AG04449 (cell line): ENCODE measurements around the gene DBH.

Experiments used
- CTCF ChIA-PET: fragments of 350-600 bp; formaldehyde crosslinking; extraction: SDS; loops from one replicate; lab custom pipeline; 2021; ENCODE audit warnings: antibody characterized with exemption; lab: Yijun Ruan, JAX
- POLR2A ChIA-PET: fragments of 400-600, 350-600 bp; formaldehyde crosslinking; extraction: SDS; loops from one replicate; lab custom pipeline; 2020; ENCODE audit warnings: antibody characterized with exemption, inconsistent platforms; lab: Yijun Ruan, JAX
- DNase-seq: peaks from one replicate; pipeline ENCODE4 v3.0.0-alpha.2; 2010; ENCODE audit warnings: low read depth, low spot score
- H3K4me3 ChIP-seq: 2 replicates; pipeline ENCODE4 v1.5.1; 2011; ENCODE audit warnings: low read depth, mild to moderate bottlenecking, control low read depth, low read length
- CTCF ChIP-seq: IDR thresholded peaks from one replicate; pipeline ENCODE4 v1.5.1; 2011; ENCODE audit warnings: mild to moderate bottlenecking, moderate library complexity, low read length, control low read depth, inconsistent platforms; ENCODE audit not compliant: insufficient read depth; ENCODE audit errors: missing control alignments

The DBH gene

DNA sequence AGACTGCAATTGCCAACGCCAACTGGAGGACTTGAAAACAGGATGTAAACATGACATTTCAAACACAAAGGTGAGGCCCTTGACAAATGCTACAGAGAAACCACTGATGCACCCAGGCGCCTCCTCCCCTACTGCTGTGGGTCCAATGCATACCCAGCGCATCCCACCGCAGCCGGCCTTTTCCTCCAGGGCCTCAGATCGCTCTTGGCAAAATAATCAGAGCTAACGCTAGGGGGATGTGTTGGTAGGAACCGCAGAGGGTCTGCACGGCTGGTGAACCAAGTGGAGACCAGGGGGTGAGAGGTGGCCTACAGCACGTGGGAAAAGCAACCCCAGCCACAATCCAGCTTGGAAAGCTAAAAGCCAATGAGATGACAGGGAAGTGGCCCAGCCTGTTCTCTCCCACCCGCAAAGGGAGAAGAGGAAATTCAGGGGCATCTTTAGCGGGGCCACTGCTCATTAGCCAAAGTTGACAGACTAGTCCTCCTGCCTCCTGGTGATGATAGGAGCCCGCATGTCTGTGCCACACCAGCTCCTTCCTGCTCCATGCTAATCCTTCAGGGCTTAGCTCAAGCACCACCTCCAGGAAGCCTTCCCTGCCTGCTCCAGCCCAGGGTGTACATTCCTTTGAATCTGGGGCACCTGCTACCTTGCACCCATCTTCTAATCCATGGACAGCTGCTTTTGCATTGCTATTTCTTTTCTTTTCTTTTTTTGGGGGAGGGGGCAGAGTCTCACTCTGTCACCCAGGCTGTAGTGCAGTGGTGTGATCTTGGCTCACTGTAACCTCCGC lies 32.8 kb upstream of the DBH start:
- no peak for DNase-seq
- TF ChIP-seq CTCF = no peak
- CTCF ChIA-PET = no interaction called here
- POLR2A ChIA-PET = no interaction called here
- H3K4me3 ChIP-seq = no peak overlapping the region

- ChIA-PET POLR2A (no interaction called here), CTCF (no interaction called here)
- no peak for DNase-seq
- TF ChIP-seq CTCF = no peak
- H3K4me3 ChIP-seq = no peak overlapping the region
Observed at GRCh38 chr9:133604214-133604613, 31.9 kb upstream of the DBH start.

DNA sequence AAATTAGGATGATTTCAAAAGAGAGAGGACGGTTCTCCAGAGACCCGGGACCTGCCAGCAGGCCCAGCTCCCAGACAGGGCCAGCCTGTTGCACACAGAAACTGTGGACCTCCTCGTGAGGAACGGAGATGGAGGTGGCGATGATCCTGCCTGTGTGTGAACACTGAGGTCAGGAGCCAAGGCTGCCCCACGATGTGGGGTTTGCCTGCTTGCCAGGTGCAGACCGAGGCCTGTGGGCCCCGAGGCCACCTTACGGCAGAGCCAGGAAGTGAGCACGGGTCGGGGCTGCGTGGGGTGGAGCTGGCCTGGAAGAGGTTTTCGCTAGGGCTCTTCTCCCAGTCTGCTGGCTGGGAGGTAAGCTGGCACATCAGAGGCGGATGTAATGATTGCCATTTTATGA lies 31.3 kb upstream of the DBH start:
- ChIA-PET POLR2A (no interaction called here), CTCF (no interaction called here)
- TF ChIP-seq CTCF = no peak
- no peak overlapping the region for H3K4me3 ChIP-seq
- DNase-seq = no peak

DNA sequence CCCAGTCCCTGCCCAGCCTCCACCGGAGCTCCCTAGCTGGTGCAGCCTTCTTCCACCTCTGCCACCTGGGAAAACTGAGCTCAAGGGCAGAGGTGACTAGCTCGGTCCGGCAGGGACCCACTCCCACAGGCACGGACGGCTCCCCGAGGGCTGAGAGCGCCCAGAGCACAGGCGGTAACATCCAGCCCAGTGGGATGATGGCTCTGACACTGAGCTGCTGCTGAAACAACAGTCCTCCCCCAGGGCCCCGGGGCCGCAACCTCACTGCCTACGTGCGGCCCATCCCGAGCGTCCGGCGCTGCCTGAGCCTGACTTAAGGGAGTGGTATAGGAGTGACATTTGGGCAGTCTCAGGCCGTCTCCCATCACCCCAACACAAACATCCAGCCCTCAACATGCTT lies 30.7 kb upstream of the DBH start:
- no peak overlapping the region for H3K4me3 ChIP-seq
- CTCF ChIA-PET = no interaction called here
- POLR2A ChIA-PET = no interaction called here
- TF ChIP-seq CTCF = no peak
- no peak for DNase-seq

DNA sequence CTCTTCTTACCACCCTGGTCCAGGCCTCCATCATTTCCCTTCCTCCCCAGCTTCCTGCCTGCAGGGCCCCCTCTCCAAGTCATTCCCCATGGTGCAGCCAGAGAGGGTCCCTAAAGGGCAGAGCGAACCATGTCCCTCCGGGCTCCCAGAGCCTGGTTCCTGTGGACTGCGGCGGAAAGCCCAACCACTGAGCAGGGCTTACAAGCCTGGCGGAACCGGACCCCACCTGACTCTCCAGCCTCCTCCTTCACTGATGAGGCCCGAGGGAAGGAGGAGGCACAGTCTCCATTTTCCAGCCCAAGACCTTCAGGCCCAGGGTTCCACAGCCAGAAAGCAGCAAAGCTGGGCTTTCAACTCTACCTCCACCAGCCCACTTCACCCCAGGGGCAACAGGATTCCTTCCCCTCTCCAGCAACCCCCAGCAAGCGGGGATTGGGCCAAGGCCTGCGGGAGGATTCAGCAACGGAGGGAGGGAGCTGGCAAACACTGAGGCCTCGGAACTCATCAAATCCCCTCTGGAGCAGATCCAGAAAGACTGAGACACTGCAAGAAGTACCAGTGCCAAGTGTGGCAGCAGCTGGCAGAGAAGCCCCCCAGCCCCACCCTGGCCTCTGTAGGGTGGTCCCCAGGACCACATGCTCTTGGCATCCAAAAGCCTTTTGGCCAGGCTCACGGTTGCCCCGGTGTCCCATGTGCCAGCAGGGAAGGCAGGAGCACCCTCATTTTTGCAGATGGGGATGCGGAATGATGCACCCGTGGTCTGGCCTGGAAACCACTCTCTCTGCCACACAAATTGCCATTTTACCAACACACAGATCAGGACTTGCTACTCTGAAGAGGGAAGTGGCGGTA lies 30.1 kb upstream of the DBH start:
- POLR2A ChIA-PET = no interaction called here
- no peak for TF ChIP-seq CTCF
- H3K4me3 ChIP-seq = no peak overlapping the region
- CTCF ChIA-PET = no interaction called here
- DNase-seq = no peak

GRCh38 chr9:133606708-133607025 lies 29.5 kb upstream of the DBH start:
- TF ChIP-seq CTCF = no peak
- ChIA-PET POLR2A (no interaction called here), CTCF (no interaction called here)
- DNase-seq = no peak
- no peak overlapping the region for H3K4me3 ChIP-seq
